H54 (cell line): ENCODE results near the gene HLTF.
A peak's percentile ranks its signal among the peaks of the same experiment; 100 is the strongest.

ENCODE experiments used
- DNase-seq: peaks from one replicate; pipeline ENCODE4 v3.0.0; 2011; ENCODE audit warnings: low spot score, mixed read lengths; ENCODE audit not compliant: insufficient read length
- FAIRE-seq: peaks from 3 replicates; lab custom pipeline; 2011; peaks lifted over from hg19 to GRCh38; lab: Jason Lieb, UNC
- POLR2A ChIP-seq: IDR thresholded peaks from 2 replicates; pipeline ENCODE4 v1.6.1; 2011; ENCODE audit warnings: low read depth, mild to moderate bottlenecking, low read length

HLTF gene, protein sequence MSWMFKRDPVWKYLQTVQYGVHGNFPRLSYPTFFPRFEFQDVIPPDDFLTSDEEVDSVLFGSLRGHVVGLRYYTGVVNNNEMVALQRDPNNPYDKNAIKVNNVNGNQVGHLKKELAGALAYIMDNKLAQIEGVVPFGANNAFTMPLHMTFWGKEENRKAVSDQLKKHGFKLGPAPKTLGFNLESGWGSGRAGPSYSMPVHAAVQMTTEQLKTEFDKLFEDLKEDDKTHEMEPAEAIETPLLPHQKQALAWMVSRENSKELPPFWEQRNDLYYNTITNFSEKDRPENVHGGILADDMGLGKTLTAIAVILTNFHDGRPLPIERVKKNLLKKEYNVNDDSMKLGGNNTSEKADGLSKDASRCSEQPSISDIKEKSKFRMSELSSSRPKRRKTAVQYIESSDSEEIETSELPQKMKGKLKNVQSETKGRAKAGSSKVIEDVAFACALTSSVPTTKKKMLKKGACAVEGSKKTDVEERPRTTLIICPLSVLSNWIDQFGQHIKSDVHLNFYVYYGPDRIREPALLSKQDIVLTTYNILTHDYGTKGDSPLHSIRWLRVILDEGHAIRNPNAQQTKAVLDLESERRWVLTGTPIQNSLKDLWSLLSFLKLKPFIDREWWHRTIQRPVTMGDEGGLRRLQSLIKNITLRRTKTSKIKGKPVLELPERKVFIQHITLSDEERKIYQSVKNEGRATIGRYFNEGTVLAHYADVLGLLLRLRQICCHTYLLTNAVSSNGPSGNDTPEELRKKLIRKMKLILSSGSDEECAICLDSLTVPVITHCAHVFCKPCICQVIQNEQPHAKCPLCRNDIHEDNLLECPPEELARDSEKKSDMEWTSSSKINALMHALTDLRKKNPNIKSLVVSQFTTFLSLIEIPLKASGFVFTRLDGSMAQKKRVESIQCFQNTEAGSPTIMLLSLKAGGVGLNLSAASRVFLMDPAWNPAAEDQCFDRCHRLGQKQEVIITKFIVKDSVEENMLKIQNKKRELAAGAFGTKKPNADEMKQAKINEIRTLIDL

DNA sequence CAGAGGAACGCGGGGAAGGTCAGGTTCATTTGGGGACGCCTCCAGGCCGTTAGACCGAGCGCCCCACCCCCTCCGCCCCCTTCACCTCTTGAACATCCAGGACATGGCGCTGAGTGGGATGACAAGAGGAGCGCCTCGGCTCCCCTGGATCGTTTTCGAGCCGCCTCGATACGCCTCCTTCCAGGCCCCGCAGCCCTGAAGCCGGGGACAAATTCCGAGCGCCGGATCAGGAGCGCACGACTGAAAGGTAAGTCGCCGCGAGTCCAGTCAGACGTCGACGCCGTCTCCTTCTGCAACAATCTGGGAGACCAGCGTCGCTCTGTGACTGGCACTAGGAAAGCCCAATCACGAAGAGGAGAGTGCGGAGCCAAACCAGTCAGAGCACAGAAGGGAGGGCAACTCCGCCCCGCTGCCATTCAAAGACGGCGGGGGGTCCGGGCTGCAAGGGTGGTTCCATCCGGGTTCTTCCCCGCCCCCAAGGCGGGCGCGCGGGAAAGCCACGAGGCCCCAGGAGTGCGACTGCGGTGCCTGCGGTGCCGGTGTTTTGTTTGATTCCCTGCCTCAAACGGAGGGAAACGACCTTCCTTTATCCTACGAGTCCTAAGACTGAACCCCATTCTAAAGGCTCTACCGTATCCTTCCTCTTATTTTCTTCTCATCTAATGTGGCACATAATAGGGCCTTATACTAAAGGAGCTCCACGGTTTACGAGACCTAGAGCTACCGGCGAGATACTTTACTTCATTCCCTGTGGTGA is at the start of gene HLTF:
HLTF (minus strand) TSS at position 302 of the 757 bp plus-strand sequence; CDS start at position 105, 197 bp downstream.
- DNase-seq, result peak; percentile 89
- TF ChIP-seq POLR2A, result peak; percentile 69
- peak; percentile 93 for FAIRE-seq

DNA sequence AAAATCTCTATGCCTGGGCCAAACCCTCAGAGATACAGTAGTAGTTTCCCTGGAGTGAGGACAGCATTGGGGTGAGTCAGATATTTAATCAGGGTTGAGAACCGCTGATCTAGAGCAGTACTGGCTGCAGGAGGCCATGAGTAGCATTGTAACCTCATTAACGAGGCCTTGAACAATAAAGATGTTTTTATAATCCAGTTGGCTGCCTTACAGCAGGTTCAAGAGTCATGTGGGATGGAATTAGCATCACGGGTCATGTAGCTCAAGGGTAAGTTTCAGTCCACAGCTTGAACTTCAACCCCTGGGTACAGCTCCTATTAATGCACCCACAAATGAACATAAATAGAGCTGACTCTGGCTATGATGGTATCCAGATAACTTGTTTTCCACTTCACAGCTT is 48.2 kb upstream of the HLTF start:
- DNase-seq, result peak; percentile 24
- TF ChIP-seq POLR2A, result no peak
- FAIRE-seq, result peak; percentile 97

DNA sequence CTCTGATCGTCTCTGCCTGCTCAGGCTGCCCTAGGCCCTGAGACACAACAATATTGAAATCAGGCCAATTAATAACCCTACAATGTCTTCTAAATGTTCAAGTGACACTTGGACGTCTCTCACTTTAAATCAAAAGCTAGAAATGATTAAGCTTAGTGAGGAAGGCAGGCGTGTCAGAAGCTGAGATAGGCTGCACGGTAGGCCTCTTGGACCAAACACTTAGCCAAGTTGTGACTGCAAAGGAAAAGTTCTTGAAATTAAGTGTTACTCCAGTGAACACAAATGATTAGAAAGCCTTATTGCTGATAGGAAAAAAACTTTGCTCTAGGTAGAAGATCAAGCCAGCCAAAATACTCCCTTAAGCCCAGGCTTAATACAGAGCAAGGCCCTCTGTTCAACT is 45.3 kb upstream of the HLTF start:
- no peak for TF ChIP-seq POLR2A
- no peak for FAIRE-seq

DNA sequence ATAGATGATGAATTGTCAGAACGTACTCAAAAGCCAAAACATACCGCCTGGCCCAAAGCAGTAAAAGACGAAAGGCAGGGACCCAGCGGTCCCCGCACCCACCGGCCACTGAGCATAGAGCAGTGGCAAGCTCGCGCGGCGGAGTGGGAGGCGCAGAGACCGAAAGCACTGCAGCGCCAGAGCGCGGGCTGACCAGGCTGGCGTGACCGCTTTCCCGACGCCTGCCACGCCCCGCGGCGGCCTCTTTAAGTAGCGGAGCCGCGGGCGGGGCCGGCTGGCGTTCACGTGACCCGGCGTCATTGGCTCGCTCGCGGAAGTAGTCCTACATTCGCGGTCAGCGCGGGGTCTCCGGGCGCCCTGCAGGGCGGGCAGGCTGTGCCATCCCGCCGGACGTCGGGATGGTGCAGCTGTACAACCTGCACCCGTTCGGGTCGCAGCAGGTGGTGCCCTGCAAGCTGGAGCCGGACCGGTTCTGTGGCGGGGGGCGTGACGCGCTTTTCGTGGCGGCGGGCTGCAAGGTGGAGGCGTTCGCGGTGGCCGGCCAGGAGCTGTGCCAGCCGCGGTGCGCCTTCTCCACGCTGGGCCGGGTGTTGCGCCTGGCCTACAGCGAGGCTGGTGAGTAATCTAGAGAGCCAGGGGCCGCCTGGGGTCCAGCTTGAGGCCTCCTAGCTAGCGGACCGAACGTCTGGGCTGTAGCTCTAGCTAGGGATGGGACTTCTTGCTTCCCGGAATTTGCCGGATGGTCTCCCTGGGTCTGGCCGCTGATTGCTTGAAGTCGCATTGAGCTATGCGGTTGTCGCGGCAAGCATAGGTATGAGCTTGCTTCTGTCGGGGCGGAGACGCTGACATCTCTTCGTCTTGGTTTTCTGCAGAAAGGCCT is 43.2 kb upstream of the HLTF start, which contains the start of gene HPS3:
HPS3 (plus strand) TSS at position 313 of the 880 bp plus-strand sequence; CDS start at position 399, 86 bp downstream.
- DNase-seq, result peak; percentile 83
- no peak for FAIRE-seq
- TF ChIP-seq POLR2A, result peak; percentile 76

More for the DNA sequence above, 45.3 kb upstream of the HLTF start:
- DNase-seq, result no peak

DNA sequence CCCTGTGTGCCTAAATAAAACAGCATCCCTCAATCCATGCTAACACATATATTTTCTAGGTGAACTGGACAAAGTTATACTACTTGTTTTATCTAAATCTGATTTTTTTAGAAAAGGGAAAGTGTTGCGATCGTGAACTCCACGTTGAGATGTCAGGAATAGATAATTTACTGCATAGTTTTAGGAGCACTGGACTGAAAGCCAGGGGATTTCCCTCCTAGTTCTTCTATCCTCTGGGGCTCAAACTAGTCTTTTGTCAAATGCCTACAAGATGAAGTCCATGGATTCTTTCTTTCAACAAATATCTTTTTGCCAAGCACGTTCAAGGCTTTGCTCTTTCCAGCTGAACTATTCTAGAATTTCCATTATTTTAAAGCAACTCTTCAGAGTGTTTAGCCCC is 42.5 kb upstream of the HLTF start:
- DNase-seq (no peak), FAIRE-seq (no peak)
- no peak for TF ChIP-seq POLR2A

DNA sequence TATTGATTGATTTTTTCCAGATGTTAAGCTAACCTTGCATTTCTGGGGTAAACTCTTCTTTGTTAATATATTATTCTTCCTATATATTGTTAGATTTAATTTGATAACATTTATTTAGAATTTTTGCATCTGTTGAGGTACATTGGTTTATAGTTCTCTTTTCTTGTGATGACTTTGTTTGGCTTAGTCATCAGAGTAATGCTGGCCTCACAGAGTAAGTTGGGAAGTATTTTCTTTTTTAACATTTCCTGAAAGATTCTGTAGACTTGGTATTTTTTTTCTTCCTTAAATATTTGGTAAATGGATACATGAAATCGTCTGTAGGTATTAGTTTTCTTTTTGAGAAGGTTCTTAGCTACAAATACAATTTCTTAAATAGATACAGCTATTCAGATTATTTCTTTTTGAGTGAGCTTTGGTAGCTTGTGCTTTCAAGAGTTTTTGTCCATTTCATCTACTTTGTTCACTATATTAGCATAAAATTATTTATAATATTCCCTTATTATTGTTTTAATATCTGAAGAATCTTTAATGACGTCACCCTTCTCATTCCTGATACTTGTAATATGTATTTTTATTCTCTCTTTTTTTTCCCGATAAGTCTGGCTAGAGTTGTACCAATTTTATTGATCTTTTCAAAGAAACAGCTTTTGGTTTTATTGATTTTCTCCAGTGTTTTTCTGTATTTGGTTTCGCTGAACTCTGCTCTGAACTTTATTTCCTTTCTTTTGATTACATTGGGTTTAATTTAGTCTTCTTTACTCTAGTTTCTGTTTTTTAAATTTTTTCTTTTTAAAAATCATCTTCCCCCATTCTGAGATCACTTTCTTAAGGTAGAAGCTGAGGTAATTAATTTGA is 36.6 kb upstream of the HLTF start:
- no peak for TF ChIP-seq POLR2A
- no peak for DNase-seq
- FAIRE-seq, result no peak

DNA sequence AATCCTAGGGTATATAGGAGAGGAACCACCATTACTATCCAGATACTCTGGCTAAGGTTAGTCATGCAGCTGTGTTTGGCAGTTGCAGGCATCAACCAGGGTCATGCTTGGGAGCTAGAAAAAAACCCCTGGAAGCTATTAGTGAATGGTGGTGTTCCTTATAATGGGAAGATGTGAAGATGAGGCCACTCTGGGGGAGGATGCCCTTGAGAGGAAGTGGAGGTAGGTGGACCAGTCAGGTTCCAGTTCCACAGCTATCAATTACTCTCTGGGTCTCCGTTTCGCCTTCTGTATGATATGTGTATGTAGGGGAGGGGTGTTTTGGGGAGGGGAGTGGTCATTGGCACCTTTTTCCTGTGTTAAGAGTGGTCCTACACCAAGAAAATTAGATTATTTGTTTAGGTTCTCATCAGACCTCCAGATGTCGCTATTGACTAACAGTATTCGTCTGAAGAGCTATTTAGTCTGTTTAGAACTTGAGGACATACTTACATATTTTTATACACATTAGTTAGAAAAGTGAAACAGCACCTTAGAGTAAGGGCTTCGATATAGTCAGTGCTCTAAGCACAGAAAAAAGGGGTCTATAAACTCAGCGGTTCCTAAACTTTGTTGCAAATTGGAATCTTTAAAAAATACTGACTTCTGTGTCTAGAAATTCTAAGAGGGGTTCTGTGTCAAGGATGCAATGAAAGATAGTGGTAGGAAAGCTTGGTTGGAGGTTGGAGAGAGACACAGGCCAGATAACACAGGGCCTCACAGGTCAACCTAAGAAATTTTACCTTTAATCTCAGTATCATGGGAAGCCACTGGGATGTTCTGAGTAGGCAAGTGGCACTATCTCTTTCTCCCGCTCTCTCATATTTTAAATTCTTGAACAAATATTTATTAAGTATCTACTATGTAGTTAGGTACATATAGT is 34.0 kb upstream of the HLTF start:
- TF ChIP-seq POLR2A, result no peak
- DNase-seq, result peak; percentile 41

DNA sequence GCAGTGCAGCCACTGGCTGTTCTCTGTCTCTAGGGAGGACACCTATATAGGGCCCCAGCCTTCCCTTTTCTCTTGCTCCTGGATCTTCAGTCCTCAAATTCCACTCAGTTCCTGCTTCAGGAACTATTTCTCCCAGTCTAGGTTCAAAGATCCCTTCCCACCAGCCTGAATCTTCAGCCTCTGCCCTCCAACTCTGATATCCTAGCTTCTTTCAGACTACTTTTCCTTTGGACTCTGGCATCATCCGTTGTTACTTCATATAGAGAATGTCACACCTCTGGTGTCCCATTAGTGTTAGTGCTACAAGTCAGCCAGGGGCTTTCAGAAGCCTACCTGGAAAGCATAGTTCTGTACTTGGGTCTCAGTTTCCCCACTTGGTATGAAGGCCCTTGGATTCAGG is 33.1 kb upstream of the HLTF start:
- FAIRE-seq (no peak), DNase-seq (no peak)
- no peak for TF ChIP-seq POLR2A

More for the DNA sequence above, 34.0 kb upstream of the HLTF start:
- FAIRE-seq, result peak; percentile 84

DNA sequence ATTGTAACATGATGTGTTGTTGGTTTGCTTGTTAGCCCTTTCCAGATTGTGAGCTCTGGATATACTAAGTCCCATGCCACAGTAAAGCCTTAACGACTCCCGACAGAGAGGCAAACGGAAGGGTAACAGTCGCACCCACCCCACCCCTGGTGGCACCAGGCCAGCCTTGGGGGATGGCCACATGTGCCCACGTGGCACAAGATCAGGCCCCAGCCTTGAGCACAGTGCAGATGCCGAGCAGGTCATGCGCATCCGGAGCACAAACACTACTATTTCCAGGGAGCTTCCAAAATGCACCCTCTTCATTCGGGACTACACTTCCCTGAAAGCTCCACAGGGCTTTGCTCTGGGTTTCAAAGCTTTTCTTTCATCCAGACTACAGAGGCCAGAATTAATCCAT is 32.4 kb upstream of the HLTF start:
- no peak for TF ChIP-seq POLR2A
- FAIRE-seq (no peak), DNase-seq (no peak)

DNA sequence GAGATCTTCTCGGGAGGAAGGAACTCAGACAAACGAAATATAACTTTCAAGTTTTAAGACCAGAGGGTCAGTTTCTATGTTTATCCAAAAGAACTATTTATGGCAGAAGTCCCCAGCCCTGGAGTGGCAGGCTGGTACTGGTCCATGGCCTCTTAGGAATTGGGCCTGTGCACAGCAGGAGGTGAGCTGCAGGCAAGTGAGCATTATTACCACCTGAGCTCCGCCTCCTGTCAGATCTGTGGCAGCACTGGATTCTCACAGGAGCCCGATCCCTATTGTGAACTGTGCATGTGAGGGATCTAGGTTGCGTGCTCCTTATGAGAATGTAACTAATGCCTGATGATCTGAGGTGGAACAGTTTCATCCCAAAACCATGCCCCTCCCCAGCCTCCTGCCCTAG is 28.8 kb upstream of the HLTF start:
- FAIRE-seq, result no peak
- no peak for DNase-seq
- no peak for TF ChIP-seq POLR2A

DNA sequence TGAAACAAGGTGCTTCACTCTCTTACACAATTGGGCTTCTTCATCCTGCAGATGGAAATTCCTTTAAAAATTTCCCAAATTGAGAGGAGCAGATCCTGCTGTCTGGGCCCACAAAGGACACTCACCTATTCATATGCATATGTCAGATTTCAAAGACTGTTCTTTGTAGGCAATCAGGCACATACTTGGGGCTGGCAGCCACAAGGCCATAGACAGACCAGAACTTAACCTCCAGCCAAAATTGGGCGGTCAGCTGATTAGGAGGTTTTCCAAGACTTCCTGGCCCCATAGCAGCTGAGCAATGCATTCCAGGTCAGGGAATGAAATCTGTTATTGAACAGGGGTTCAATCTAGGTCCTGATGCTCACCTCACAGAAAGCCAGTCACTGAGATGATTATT is 28.1 kb upstream of the HLTF start:
- FAIRE-seq, result no peak
- DNase-seq, result no peak
- TF ChIP-seq POLR2A, result no peak
